HepG2 (cell line): ENCODE measurements around the gene HS3ST4. TPM values are rescaled to one million over a fixed set of nuclear protein-coding genes. Genes with fewer than 3 reads are reported as not detected.

Experiments
- ATAC-seq: fragments of 200-7000 bp; cut with Tn5 transposase; 3 replicates; pipeline ENCODE4 v1.9.1; 2020; ENCODE audit warnings: mild to moderate bottlenecking, moderate library complexity
- BruUV-seq: library from RNA; stranded (reverse); fragments of 400-500 nt; replicated peaks from 2 replicates; lab custom pipeline; 2021; lab: Mats Ljungman, UMichigan
- CTCF ChIA-PET: fragments of 300-600 bp; formaldehyde crosslinking; extraction: SDS; loops from one replicate; lab custom pipeline; 2021; ENCODE audit warnings: low total read pairs, inconsistent platforms, low intra/inter-chr PET ratio; lab: Yijun Ruan, JAX
- POLR2A ChIA-PET: fragments of 350-600 bp; sonication (Branson Sonifier 250); formaldehyde crosslinking; loops from one replicate; lab custom pipeline; 2020; ENCODE audit warnings: antibody characterized with exemption, inconsistent platforms; lab: Yijun Ruan, JAX
- DNase-seq: peaks from one replicate; pipeline ENCODE4 v3.0.0-alpha.2; 2015; ENCODE audit warnings: low spot score
- FAIRE-seq: peaks from 3 replicates; lab custom pipeline; 2011; peaks lifted over from hg19 to GRCh38; lab: Jason Lieb, UNC
- H2AFZ ChIP-seq: one replicate; pipeline ENCODE4 v1.6.1; 2011; ENCODE audit warnings: low read length, inconsistent platforms
- H3K27ac ChIP-seq: fragments of 300-600 bp; 3 replicates; pipeline ENCODE4 v1.8.0; 2011; ENCODE audit warnings: mixed run types, mild to moderate bottlenecking, mixed read lengths, low read length, inconsistent platforms; ENCODE audit not compliant: insufficient read depth; ENCODE audit errors: extremely low read length
- H3K27me3 ChIP-seq, 2 experiments: fragments of 200-600 bp in 1 of 2; 2 replicates in 1 of 2; 3 replicates in 1 of 2; pipeline versions ENCODE4 v1.6.0 to v1.8.0; 2011; ENCODE audit warnings: low read length in 2 of 2, mild to moderate bottlenecking in 2 of 2, moderate library complexity in 2 of 2, inconsistent platforms in 1 of 2; ENCODE audit not compliant: insufficient read depth in 2 of 2, control insufficient read depth in 1 of 2
- H3K36me3 ChIP-seq, 2 experiments: fragments of 200-600 bp in 1 of 2; replicated peaks in 1 of 2; 2 replicates in 1 of 2; 3 replicates in 1 of 2; pipeline versions ENCODE4 v1.5.1 to v1.8.0; 2011; ENCODE audit warnings: low read length in 2 of 2, inconsistent platforms in 1 of 2; ENCODE audit not compliant: insufficient read depth in 2 of 2, control insufficient read depth in 1 of 2
- H3K4me1 ChIP-seq: 2 replicates; pipeline ENCODE4 v1.5.1; 2012; ENCODE audit warnings: low read length, inconsistent platforms; ENCODE audit not compliant: insufficient read depth
- H3K4me2 ChIP-seq: 2 replicates; pipeline ENCODE4 v1.6.0; 2011; ENCODE audit warnings: low read depth, low read length, inconsistent platforms
- H3K4me3 ChIP-seq, 3 experiments: fragments of 200-600 bp in 1 of 3; sonication (generic), shearing (Covaris generic) in 1 of 3; replicated peaks in 1 of 3; 2 replicates each; pipeline ENCODE4 v1.5.1; 2011 to 2016; ENCODE audit warnings: low read length in 3 of 3, inconsistent platforms in 2 of 3, low read depth in 2 of 3, mild to moderate bottlenecking in 2 of 3, control low read depth in 1 of 3, mixed read lengths in 1 of 3; ENCODE audit not compliant: insufficient read depth in 1 of 3
- H3K79me2 ChIP-seq: one replicate; pipeline ENCODE4 v1.6.1; 2011; ENCODE audit warnings: low read length, inconsistent platforms; ENCODE audit not compliant: insufficient read depth
- H3K9ac ChIP-seq: 2 replicates; pipeline ENCODE4 v1.6.0; 2011; ENCODE audit warnings: mild to moderate bottlenecking, low read depth, low read length, inconsistent platforms; ENCODE audit not compliant: insufficient read depth
- H3K9me3 ChIP-seq: 2 replicates; pipeline ENCODE4 v1.5.1; 2012; ENCODE audit warnings: mild to moderate bottlenecking, low read length
- H4K20me1 ChIP-seq: 2 replicates; pipeline ENCODE4 v1.6.0; 2011; ENCODE audit warnings: inconsistent platforms, mild to moderate bottlenecking, low read length, moderate library complexity; ENCODE audit not compliant: insufficient read depth
- AGO1 ChIP-seq: fragments of 200-400 bp; formaldehyde crosslinking; IDR thresholded peaks from 2 replicates; pipeline ENCODE4 v1.6.1; 2017; ENCODE audit warnings: mild to moderate bottlenecking, low read depth, low read length, moderate library complexity; ENCODE audit not compliant: poor library complexity, severe bottlenecking
- NFE2L1 ChIP-seq: sonication (generic); formaldehyde crosslinking; IDR thresholded peaks from 2 replicates; pipeline ENCODE4 v1.4.0; 2020; ENCODE audit warnings: missing genetic modification reagents, mild to moderate bottlenecking, borderline replicate concordance
- NR2C2 ChIP-seq: sonication (generic); formaldehyde crosslinking; IDR thresholded peaks from 2 replicates; pipeline ENCODE4 v1.4.0; 2020; ENCODE audit warnings: missing genetic modification reagents, mild to moderate bottlenecking, moderate library complexity, borderline replicate concordance
- ZBTB38 ChIP-seq: sonication (generic); formaldehyde crosslinking; IDR thresholded peaks from 2 replicates; pipeline ENCODE4 v1.5.1; 2020; ENCODE audit warnings: mild to moderate bottlenecking, missing genetic modification reagents
- ZNF296 ChIP-seq: sonication (generic); formaldehyde crosslinking; conservative IDR thresholded peaks from 2 replicates; pipeline ENCODE4 v1.5.0; 2020; ENCODE audit warnings: mild to moderate bottlenecking, missing genetic modification reagents
- ZNF3 ChIP-seq: IDR thresholded peaks from 2 replicates; pipeline ENCODE4 v1.7.0; 2017; ENCODE audit warnings: inconsistent platforms
- ZNF563 ChIP-seq: sonication (generic); formaldehyde crosslinking; IDR thresholded peaks from 2 replicates; pipeline ENCODE4 v1.8.0; 2022; ENCODE audit warnings: mild to moderate bottlenecking, moderate library complexity, missing genetic modification reagents
- ZNF691 ChIP-seq: sonication (generic); formaldehyde crosslinking; IDR thresholded peaks from 2 replicates; pipeline ENCODE4 v1.4.0; 2020; ENCODE audit warnings: missing genetic modification reagents, low read depth, mild to moderate bottlenecking, borderline replicate concordance
- ZNF7 ChIP-seq: IDR thresholded peaks from 2 replicates; pipeline ENCODE4 v1.6.1; 2016; ENCODE audit warnings: missing biosample characterization, missing genetic modification reagents
- ZSCAN9 ChIP-seq: IDR thresholded peaks from 2 replicates; pipeline ENCODE4 v1.6.1; 2016; ENCODE audit warnings: borderline replicate concordance
- WGBS: methylation state at CpG from one replicate; pipeline ENCODE4 v1.1.6; 2017; ENCODE audit warnings: low lambda C conversion rate; 5-methylcytosine and 5-hydroxymethylcytosine counted together
- in situ Hi-C: cut with HindIII; loops from 2 replicates; pipeline ENCODE4 v1.10.0; 2017; ENCODE audit warnings: low pct_unique_long_range_greater_than_20kb; ENCODE audit not compliant: extremely low pct_ligation_motif_present
- intact Hi-C: fragments of 100-400 bp; cut with micrococcal nuclease; formaldehyde crosslinking; loops from one replicate; pipeline ENCODE4 v1.10.0; 2022; ENCODE audit not compliant: unreplicated experiment
- polyA plus RNA-seq, 8 experiments: library from polyadenylated mRNA; depleted of rRNA in 3 of 8; stranded (reverse) in 7 of 8; unstranded in 1 of 8; fragments of >200 nt; fragmentation: Illumina TruSeq in 4 of 8; extraction: Trizol in 4 of 8; gene quantifications; 2 replicates each; pipeline versions ENCODE4 v1.2.1 to v1.2.3, GENCODE V29; 2011 to 2016; ENCODE audit warnings: low read depth in 4 of 8, missing spikeins in 1 of 8, mixed read lengths in 1 of 8; ENCODE audit not compliant: insufficient read depth in 1 of 8
- total RNA-seq, 5 experiments: library from RNA; depleted of rRNA; stranded (reverse); fragments of >200 nt; fragmentation: Illumina TruSeq; extraction: Trizol; gene quantifications; 2 replicates each; pipeline ENCODE4 v1.2.3, GENCODE V29; 2016; ENCODE audit warnings: low read depth in 1 of 5
- TF ChIP-seq, protein P1 (sequence below): sonication (generic); formaldehyde crosslinking; IDR thresholded peaks from 2 replicates; pipeline ENCODE4 v1.4.0; 2020; ENCODE audit warnings: mild to moderate bottlenecking, missing genetic modification reagents, borderline replicate concordance

The HS3ST4 gene
- total and polyA plus RNA-seq, 2 of the 13 experiments (the other 11 are each of a cell fraction or from before 2014, with no cell fraction given): not detected

DNA sequence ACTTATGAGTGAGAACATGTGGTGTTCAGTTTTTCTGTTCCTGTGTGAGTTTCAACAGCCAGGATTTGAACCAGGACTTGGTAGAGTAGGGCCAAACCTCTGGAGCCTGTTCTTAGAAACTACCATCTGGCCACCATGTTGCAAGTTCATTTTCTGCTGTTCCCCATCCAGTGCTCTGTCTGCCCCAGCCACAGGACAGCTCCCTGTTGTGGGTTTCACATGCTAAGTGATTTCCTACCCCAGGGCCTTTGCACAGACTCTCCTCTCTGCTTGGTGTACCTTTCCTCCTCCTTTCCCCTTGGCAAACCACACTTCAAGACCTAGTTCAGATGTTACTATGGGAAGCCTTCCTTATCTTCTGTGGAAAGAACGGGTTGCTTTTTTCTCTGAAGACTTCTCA lies 79.5 kb downstream of the HS3ST4 start:
- ChIA-PET POLR2A (no interaction called here), CTCF (no interaction called here)
- Histone ChIP-seq H3K4me2 (no peak overlapping the region), H3K4me1 (no peaks in the 10 kb centered on the region), H3K27ac (no peak overlapping the region), H2AFZ (no peak overlapping the region), H3K4me3 (no peak overlapping the region), H3K79me2 (no peaks in the 10 kb centered on the region), H3K9me3 (no peaks in the 10 kb centered on the region), H3K36me3 (no peaks in the 10 kb centered on the region), H4K20me1 (no peaks in the 10 kb centered on the region), H3K9ac (no peak overlapping the region), H3K27me3 (no peaks in the 10 kb centered on the region)
- in situ Hi-C loops (no loop called here), intact Hi-C loops (no loop called here)
- no peak for DNase-seq
- no peak for TF ChIP-seq ZNF3 (CRISPR knock-in tag)
- TF ChIP-seq NFE2L1: no peak
- no peak for TF ChIP-seq ZSCAN9 (CRISPR knock-in tag)
- TF ChIP-seq ZNF296 (CRISPR knock-in tag): no peak
- TF ChIP-seq NR2C2: no peak
- TF ChIP-seq, protein P1, sequence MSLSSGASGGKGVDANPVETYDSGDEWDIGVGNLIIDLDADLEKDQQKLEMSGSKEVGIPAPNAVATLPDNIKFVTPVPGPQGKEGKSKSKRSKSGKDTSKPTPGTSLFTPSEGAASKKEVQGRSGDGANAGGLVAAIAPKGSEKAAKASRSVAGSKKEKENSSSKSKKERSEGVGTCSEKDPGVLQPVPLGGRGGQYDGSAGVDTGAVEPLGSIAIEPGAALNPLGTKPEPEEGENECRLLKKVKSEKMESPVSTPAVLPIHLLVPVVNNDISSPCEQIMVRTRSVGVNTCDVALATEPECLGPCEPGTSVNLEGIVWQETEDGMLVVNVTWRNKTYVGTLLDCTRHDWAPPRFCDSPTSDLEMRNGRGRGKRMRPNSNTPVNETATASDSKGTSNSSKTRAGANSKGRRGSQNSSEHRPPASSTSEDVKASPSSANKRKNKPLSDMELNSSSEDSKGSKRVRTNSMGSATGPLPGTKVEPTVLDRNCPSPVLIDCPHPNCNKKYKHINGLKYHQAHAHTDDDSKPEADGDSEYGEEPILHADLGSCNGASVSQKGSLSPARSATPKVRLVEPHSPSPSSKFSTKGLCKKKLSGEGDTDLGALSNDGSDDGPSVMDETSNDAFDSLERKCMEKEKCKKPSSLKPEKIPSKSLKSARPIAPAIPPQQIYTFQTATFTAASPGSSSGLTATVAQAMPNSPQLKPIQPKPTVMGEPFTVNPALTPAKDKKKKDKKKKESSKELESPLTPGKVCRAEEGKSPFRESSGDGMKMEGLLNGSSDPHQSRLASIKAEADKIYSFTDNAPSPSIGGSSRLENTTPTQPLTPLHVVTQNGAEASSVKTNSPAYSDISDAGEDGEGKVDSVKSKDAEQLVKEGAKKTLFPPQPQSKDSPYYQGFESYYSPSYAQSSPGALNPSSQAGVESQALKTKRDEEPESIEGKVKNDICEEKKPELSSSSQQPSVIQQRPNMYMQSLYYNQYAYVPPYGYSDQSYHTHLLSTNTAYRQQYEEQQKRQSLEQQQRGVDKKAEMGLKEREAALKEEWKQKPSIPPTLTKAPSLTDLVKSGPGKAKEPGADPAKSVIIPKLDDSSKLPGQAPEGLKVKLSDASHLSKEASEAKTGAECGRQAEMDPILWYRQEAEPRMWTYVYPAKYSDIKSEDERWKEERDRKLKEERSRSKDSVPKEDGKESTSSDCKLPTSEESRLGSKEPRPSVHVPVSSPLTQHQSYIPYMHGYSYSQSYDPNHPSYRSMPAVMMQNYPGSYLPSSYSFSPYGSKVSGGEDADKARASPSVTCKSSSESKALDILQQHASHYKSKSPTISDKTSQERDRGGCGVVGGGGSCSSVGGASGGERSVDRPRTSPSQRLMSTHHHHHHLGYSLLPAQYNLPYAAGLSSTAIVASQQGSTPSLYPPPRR (CRISPR knock-in tag): no peak
- TF ChIP-seq ZNF7 (CRISPR knock-in tag): no peak
- no peak for TF ChIP-seq AGO1
- TF ChIP-seq ZNF563 (CRISPR knock-in tag): no peak
- TF ChIP-seq ZBTB38 (CRISPR knock-in tag): no peak
- TF ChIP-seq ZNF691 (CRISPR knock-in tag): no peak
- WGBS: 0% methylated on average over 1 of the region's 1 CpG
- FAIRE-seq: no peak
- no TSS peak for BruUV-seq
- no peak for ATAC-seq
